Sigmoid colon (tissue), 4 donors: ENCODE data around the gene ZFP30.

Source experiments
- EP300 ChIP-seq, 4 donors: sonication (generic); formaldehyde crosslinking; IDR thresholded peaks; one replicate each; pipeline ENCODE4 v1.6.1; 2017; ENCODE audit warnings: antibody characterized with exemption in 4 of 4
- TF ChIP-seq, protein P1 (sequence below), 4 experiments: fragments of 450-650 bp in 3 of 4; fragments of 200-600 bp in 1 of 4; IDR thresholded peaks; one replicate each; pipeline ENCODE4 v1.5.1; 2016 to 2019; ENCODE audit warnings: antibody characterized with exemption in 4 of 4, mild to moderate bottlenecking in 3 of 4, moderate library complexity in 2 of 4

DNA sequence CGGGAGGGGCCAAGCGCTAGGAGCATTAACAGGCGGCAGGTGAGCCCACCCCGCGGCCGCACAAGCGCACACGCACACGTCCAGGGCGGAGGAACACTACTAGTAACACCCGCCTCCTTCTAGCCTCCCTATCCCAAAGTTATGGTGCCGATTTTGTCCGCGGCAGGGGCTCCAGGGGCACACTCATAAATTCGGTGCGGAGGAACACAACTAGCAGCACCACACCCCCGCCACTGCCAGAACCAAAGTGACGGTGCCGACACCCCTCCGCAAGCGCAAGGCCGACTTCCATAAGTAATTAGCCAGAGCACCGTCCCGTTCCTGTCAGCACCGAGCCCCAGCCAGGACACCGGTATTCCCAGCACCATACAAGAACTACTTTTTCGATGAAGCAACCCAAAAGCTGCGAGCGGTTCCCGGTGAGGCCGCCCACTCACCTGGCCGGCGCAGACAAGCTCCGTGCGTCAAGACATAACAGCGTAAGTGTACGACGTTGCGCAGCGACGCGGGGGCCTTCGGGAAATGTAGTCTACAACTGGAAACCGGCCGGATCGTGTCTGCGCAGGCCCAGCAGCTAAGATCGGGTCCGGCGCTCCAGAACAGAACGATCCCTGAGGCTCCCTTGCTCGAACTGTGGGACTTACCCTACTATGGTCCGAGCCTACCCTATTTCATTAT is 60.8 kb downstream of the ZFP30 start, which contains the start of the genes ZNF540 and ZNF571:
- TF ChIP-seq, protein P1, sequence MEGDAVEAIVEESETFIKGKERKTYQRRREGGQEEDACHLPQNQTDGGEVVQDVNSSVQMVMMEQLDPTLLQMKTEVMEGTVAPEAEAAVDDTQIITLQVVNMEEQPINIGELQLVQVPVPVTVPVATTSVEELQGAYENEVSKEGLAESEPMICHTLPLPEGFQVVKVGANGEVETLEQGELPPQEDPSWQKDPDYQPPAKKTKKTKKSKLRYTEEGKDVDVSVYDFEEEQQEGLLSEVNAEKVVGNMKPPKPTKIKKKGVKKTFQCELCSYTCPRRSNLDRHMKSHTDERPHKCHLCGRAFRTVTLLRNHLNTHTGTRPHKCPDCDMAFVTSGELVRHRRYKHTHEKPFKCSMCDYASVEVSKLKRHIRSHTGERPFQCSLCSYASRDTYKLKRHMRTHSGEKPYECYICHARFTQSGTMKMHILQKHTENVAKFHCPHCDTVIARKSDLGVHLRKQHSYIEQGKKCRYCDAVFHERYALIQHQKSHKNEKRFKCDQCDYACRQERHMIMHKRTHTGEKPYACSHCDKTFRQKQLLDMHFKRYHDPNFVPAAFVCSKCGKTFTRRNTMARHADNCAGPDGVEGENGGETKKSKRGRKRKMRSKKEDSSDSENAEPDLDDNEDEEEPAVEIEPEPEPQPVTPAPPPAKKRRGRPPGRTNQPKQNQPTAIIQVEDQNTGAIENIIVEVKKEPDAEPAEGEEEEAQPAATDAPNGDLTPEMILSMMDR (IDR thresholded peaks at IDR 0.05): no peak
- TF ChIP-seq EP300 (IDR thresholded peaks at IDR 0.05): peak in 1 of 4 donors; percentile 88
